Endothelial cell of umbilical vein (primary cell): ENCODE measurements around the gene NANOS2. TPM values are rescaled to one million over a fixed set of nuclear protein-coding genes. Genes with fewer than 3 reads are reported as not detected.

ENCODE experiments used
- BruUV-seq: library from RNA; stranded (reverse); fragments of 400-500 nt; replicated peaks from 2 replicates; lab custom pipeline; 2021; lab: Mats Ljungman, UMichigan
- CTCF ChIA-PET: fragments of 300-600, 350-600 bp; sonication (Branson Sonifier 250); formaldehyde crosslinking; loops from one replicate; lab custom pipeline; 2021; ENCODE audit warnings: antibody characterized with exemption, inconsistent platforms; lab: Charles Lee
- POLR2A ChIA-PET: fragments of 300-600, 350-600 bp; sonication (Branson Sonifier 250); formaldehyde crosslinking; loops from one replicate; lab custom pipeline; 2021; ENCODE audit warnings: antibody characterized with exemption, inconsistent platforms; lab: Charles Lee
- DNase-seq: peaks from one replicate; pipeline ENCODE4 v3.0.0-alpha.2; 2011; ENCODE audit warnings: low read depth, low spot score
- FAIRE-seq: peaks from 2 replicates; lab custom pipeline; 2011; peaks lifted over from hg19 to GRCh38; lab: Jason Lieb, UNC
- H2AFZ ChIP-seq: 2 replicates; pipeline ENCODE4 v1.6.0; 2012; ENCODE audit warnings: low read depth, low read length, control low read depth, inconsistent platforms
- H3K27ac ChIP-seq: 2 replicates; pipeline ENCODE4 v1.5.1; 2011; ENCODE audit warnings: low read depth, mild to moderate bottlenecking, control low read depth, low read length, moderate library complexity; ENCODE audit not compliant: insufficient read depth
- H3K27me3 ChIP-seq, 2 experiments: 2 replicates each; pipeline versions ENCODE4 v1.6.0 to v1.6.1; 2011; ENCODE audit warnings: low read length in 2 of 2, mixed read lengths in 1 of 2; ENCODE audit not compliant: control insufficient read depth in 2 of 2, insufficient read depth in 2 of 2
- H3K36me3 ChIP-seq, 2 experiments: 2 replicates in 1 of 2; 3 replicates in 1 of 2; pipeline ENCODE4 v1.5.1; 2011; ENCODE audit warnings: low read length in 2 of 2, mild to moderate bottlenecking in 1 of 2, moderate library complexity in 1 of 2; ENCODE audit not compliant: control insufficient read depth in 2 of 2, insufficient read depth in 2 of 2; ENCODE audit errors: extremely low read depth in 1 of 2
- H3K4me1 ChIP-seq: 3 replicates; pipeline ENCODE4 v1.5.1; 2011; ENCODE audit warnings: mild to moderate bottlenecking, low read length; ENCODE audit not compliant: control insufficient read depth, insufficient read depth; ENCODE audit errors: extremely low read depth
- H3K4me2 ChIP-seq: 2 replicates; pipeline ENCODE4 v1.6.1; 2011; ENCODE audit warnings: low read length, control low read depth, mixed read lengths; ENCODE audit not compliant: insufficient read depth
- H3K4me3 ChIP-seq, 3 experiments: fragments of 200-600 bp in 1 of 3; sonication (generic), shearing (Covaris generic) in 1 of 3; replicated peaks in 1 of 3; 2 replicates each; pipeline ENCODE4 v1.5.1; 2011 to 2016; ENCODE audit warnings: control low read depth in 3 of 3, low read length in 3 of 3, mild to moderate bottlenecking in 2 of 3, inconsistent platforms in 1 of 3, low read depth in 1 of 3, moderate library complexity in 1 of 3; ENCODE audit not compliant: insufficient read depth in 1 of 3
- H3K79me2 ChIP-seq: 2 replicates; pipeline ENCODE4 v1.6.0; 2012; ENCODE audit warnings: low read length, inconsistent platforms; ENCODE audit not compliant: control insufficient read depth, insufficient read depth
- H3K9ac ChIP-seq: replicated peaks from 2 replicates; pipeline ENCODE3; 2011; ENCODE audit warnings: low read length, control low read depth; ENCODE audit not compliant: insufficient read depth; ENCODE audit errors: extremely low read depth
- H3K9me1 ChIP-seq: replicated peaks from 3 replicates; pipeline ENCODE4 v1.6.0; 2011; ENCODE audit warnings: mild to moderate bottlenecking, low read length; ENCODE audit not compliant: control insufficient read depth, insufficient read depth; ENCODE audit errors: extremely low read depth
- H3K9me3 ChIP-seq: replicated peaks from 2 replicates; pipeline ENCODE4 v1.5.1; 2012; ENCODE audit warnings: low read length, inconsistent platforms; ENCODE audit not compliant: control insufficient read depth, insufficient read depth
- H4K20me1 ChIP-seq: replicated peaks from 2 replicates; pipeline ENCODE3; 2011; ENCODE audit warnings: mild to moderate bottlenecking, low read length; ENCODE audit not compliant: control insufficient read depth, insufficient read depth; ENCODE audit errors: extremely low read depth
- CTCF ChIP-seq, 2 donors: IDR thresholded peaks; 1 replicate in 1 of 2; 2 replicates in 1 of 2; pipeline ENCODE4 v1.5.1; 2011; ENCODE audit warnings: low read length in 2 of 2, mild to moderate bottlenecking in 2 of 2, moderate library complexity in 2 of 2, control low read depth in 1 of 2, inconsistent platforms in 1 of 2, low read depth in 1 of 2; ENCODE audit not compliant: insufficient read depth in 1 of 2; ENCODE audit errors: extremely low read depth in 1 of 2
- FOS ChIP-seq: IDR thresholded peaks from 2 replicates; pipeline ENCODE4 v1.6.1; 2011; ENCODE audit warnings: mild to moderate bottlenecking, low read length, moderate library complexity, borderline replicate concordance; ENCODE audit not compliant: insufficient read depth
- GATA2 ChIP-seq: IDR thresholded peaks from 2 replicates; pipeline ENCODE4 v1.7.0; 2011; ENCODE audit warnings: low read depth, mild to moderate bottlenecking, moderate library complexity, mixed read lengths, low read length; ENCODE audit not compliant: insufficient read length, insufficient read depth
- JUN ChIP-seq: IDR thresholded peaks from 2 replicates; pipeline ENCODE4 v1.6.1; 2011; ENCODE audit warnings: borderline replicate concordance, low read depth; ENCODE audit not compliant: insufficient read length, insufficient read depth
- MAX ChIP-seq: IDR thresholded peaks from 2 replicates; pipeline ENCODE4 v1.6.1; 2011; ENCODE audit not compliant: insufficient read depth, insufficient read length
- MYC ChIP-seq: IDR thresholded peaks from one replicate; pipeline ENCODE4 v1.6.1; 2011; ENCODE audit warnings: mild to moderate bottlenecking, low read depth, low read length
- POLR2A ChIP-seq: IDR thresholded peaks from 2 replicates; pipeline ENCODE4 v1.6.1; 2012; ENCODE audit warnings: low read depth, mild to moderate bottlenecking, control low read depth, low read length
- POLR2AphosphoS5 ChIP-seq: IDR thresholded peaks from 2 replicates; pipeline ENCODE4 v1.6.1; 2012; ENCODE audit warnings: low read depth, mild to moderate bottlenecking, control low read depth, low read length, moderate library complexity; ENCODE audit not compliant: insufficient read depth
- dilution Hi-C: fragments of 300-500 bp; cut with MboI; formaldehyde crosslinking; loops from one replicate; pipeline ENCODE4 v1.15.0; 2019; ENCODE audit warnings: low sequenced_read_pairs; ENCODE audit not compliant: extremely low pct_ligation_motif_present
- intact Hi-C: fragments of 100-400 bp; cut with micrococcal nuclease; formaldehyde crosslinking; loops from one replicate; pipeline ENCODE4 v1.10.0; 2022
- polyA plus RNA-seq, 4 experiments: library from polyadenylated mRNA; depleted of rRNA in 3 of 4; stranded (reverse) in 3 of 4; unstranded in 1 of 4; fragments of >200 nt; gene quantifications; 2 replicates each; pipeline versions ENCODE4 v1.2.1 to v1.2.3, GENCODE V29; 2011 to 2012; ENCODE audit warnings: missing spikeins in 1 of 4
- total RNA-seq: library from RNA; stranded (reverse); gene quantifications from 2 replicates; pipeline ENCODE4 v1.2.3, GENCODE V29; 2021

Gene NANOS2
- total and polyA plus RNA-seq, 2 donors (not counting 3 experiments of a cell fraction or from before 2014, with no cell fraction given), result not detected

- H3K4me3 ChIP-seq, result no peak overlapping the region
- FAIRE-seq (no peak), DNase-seq (no peak)
- CTCF ChIA-PET, result no interaction called here
- POLR2A ChIA-PET, result no interaction called here
- H4K20me1 ChIP-seq, result no peaks in the 10 kb centered on the region
- H3K36me3 ChIP-seq, result peaks cover 0 to 8% of the 10 kb centered on the region in 2 experiments
- no TSS peak for BruUV-seq
- no peaks in the 10 kb centered on the region for H3K9me1 ChIP-seq
- dilution Hi-C loops (no loop called here), intact Hi-C loops (no loop called here)
- no peak for TF ChIP-seq CTCF (IDR thresholded peaks at IDR 0.05; ENCODE audit: extremely low read depth in 1 of 2, insufficient read depth in 1 of 2, low read depth in 1 of 2, low read length in 2 of 2)
- TF ChIP-seq MAX, result no peak
- no peak overlapping the region for H2AFZ ChIP-seq
- H3K4me1 ChIP-seq, result peaks cover 15% of the 10 kb centered on the region
- H3K9me3 ChIP-seq, result no peaks in the 10 kb centered on the region
- H3K79me2 ChIP-seq, result no peaks in the 10 kb centered on the region
- no peak overlapping the region for H3K4me2 ChIP-seq
- H3K9ac ChIP-seq, result no peak overlapping the region
- H3K27ac ChIP-seq, result no peak overlapping the region
- no peaks in the 10 kb centered on the region for H3K27me3 ChIP-seq
These were observed 47.4 kb upstream of the NANOS2 start for GRCh38 chr19:45962021-45962420.

GRCh38 chr19:45960595-45961235 lies 46.1 kb upstream of the NANOS2 start:
- Histone ChIP-seq H3K36me3 (peaks cover 0 to 8% of the 10 kb centered on the region in 2 experiments), H3K79me2 (no peaks in the 10 kb centered on the region), H3K4me2 (no peak overlapping the region), H4K20me1 (no peaks in the 10 kb centered on the region), H3K4me3 (no peak overlapping the region), H3K27ac (no peak overlapping the region), H3K9ac (no peak overlapping the region), H2AFZ (no peak overlapping the region), H3K4me1 (peaks cover 24% of the 10 kb centered on the region), H3K9me3 (no peaks in the 10 kb centered on the region), H3K9me1 (no peaks in the 10 kb centered on the region), H3K27me3 (no peaks in the 10 kb centered on the region)
- no peak for FAIRE-seq
- POLR2A ChIA-PET, result no interaction called here
- intact Hi-C loops (no loop called here), dilution Hi-C loops (no loop called here)
- TF ChIP-seq POLR2A (no peak), POLR2AphosphoS5 (no peak), MAX (no peak), MYC (no peak), JUN (no peak), GATA2 (no peak), FOS (no peak)
- BruUV-seq, result no TSS peak
- no peak for DNase-seq
- CTCF ChIA-PET, result interaction anchor here (0.9 to 1.7 kb wide), 2 partner anchors 13 to 49 kb away, joined by 4 to 7 read pairs; partner anchors contain the start of gene NOVA2
